Thoracic aorta (tissue), 2 donors: Measurements from ENCODE around the gene ATF6. TPM values are rescaled to one million over a fixed set of nuclear protein-coding genes. Genes with fewer than 3 reads are reported as not detected.

ENCODE experiments used
- ATAC-seq: fragments of 150-250 bp; one replicate; pipeline ENCODE4 v1.8.0; 2017; ENCODE audit warnings: low read depth; ENCODE audit not compliant: insufficient number of reproducible peaks, low FRiP score
- DNase-seq: peaks from one replicate; pipeline ENCODE4 v3.0.0-alpha.2; 2020; ENCODE audit warnings: low spot score
- H3K27ac ChIP-seq, 2 donors: fragments of 200-600 bp; sonication (generic); 1 replicate in 1 of 2; 2 replicates in 1 of 2; pipeline ENCODE4 v1.5.1; 2016; ENCODE audit warnings: mild to moderate bottlenecking in 2 of 2, moderate library complexity in 2 of 2
- H3K27me3 ChIP-seq: fragments of 200-600 bp; sonication (generic); replicated peaks from 2 replicates; pipeline ENCODE4 v1.6.0; 2016; ENCODE audit warnings: mild to moderate bottlenecking; ENCODE audit not compliant: insufficient read depth
- H3K36me3 ChIP-seq: fragments of 200-600 bp; sonication (generic); one replicate; pipeline ENCODE4 v1.5.1; 2016
- H3K4me1 ChIP-seq, 2 donors: fragments of 200-600 bp; sonication (generic); 1 replicate in 1 of 2; 2 replicates in 1 of 2; pipeline versions ENCODE4 v1.5.1 to v1.6.0; 2016; ENCODE audit warnings: low read depth in 2 of 2, mild to moderate bottlenecking in 1 of 2; ENCODE audit not compliant: control insufficient read depth in 1 of 2
- H3K4me3 ChIP-seq: fragments of 200-600 bp; sonication (generic); 2 replicates; pipeline ENCODE4 v1.5.1; 2016; ENCODE audit warnings: mild to moderate bottlenecking
- H3K9me3 ChIP-seq: fragments of 200-600 bp; sonication (generic); 2 replicates; pipeline ENCODE4 v1.5.1; 2016
- total RNA-seq, 2 donors: library from RNA; depleted of rRNA; stranded (reverse); fragments of >200 nt; gene quantifications; one replicate each; pipeline versions ENCODE4 v1.1.0 to v1.2.3, GENCODE V29; 2016
- TF ChIP-seq, protein P1 (sequence below): fragments of 200-600 bp; sonication (generic); IDR thresholded peaks from one replicate; pipeline ENCODE4 v1.5.1; 2019; ENCODE audit warnings: antibody characterized with exemption

The ATF6 gene
- total RNA-seq, 2 donors from 2014 or later = 26.9 to 37.6 TPM

DNA sequence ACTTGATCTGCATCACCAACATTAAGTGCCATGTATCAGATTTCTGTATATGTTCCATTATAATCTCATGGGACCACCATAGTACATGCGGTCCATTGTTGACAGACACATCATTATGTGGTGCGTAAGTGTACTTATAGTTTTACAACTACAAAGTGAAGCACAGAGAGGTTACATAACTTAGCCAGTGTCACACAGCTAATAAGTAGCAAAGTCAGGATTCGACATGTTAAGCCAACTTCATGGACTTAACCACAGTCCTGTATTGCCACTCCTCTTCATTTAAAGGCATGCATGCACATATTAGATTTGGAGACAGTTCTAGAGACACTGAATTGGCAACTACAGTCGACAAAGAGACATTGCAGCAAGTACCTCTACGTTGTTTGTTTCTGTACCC, 120.5 kb downstream of the ATF6 start:
- ATAC-seq (no peak), DNase-seq (no peak)
- Histone ChIP-seq H3K9me3 (no peaks in the 10 kb centered on the region), H3K36me3 (peaks cover 10% of the 10 kb centered on the region), H3K27ac (no peak overlapping the region), H3K27me3 (no peaks in the 10 kb centered on the region), H3K4me1 (peaks cover 11 to 19% of the 10 kb centered on the region in 2 donors), H3K4me3 (no peak overlapping the region)
- TF ChIP-seq, protein P1, sequence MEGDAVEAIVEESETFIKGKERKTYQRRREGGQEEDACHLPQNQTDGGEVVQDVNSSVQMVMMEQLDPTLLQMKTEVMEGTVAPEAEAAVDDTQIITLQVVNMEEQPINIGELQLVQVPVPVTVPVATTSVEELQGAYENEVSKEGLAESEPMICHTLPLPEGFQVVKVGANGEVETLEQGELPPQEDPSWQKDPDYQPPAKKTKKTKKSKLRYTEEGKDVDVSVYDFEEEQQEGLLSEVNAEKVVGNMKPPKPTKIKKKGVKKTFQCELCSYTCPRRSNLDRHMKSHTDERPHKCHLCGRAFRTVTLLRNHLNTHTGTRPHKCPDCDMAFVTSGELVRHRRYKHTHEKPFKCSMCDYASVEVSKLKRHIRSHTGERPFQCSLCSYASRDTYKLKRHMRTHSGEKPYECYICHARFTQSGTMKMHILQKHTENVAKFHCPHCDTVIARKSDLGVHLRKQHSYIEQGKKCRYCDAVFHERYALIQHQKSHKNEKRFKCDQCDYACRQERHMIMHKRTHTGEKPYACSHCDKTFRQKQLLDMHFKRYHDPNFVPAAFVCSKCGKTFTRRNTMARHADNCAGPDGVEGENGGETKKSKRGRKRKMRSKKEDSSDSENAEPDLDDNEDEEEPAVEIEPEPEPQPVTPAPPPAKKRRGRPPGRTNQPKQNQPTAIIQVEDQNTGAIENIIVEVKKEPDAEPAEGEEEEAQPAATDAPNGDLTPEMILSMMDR = no peak

DNA sequence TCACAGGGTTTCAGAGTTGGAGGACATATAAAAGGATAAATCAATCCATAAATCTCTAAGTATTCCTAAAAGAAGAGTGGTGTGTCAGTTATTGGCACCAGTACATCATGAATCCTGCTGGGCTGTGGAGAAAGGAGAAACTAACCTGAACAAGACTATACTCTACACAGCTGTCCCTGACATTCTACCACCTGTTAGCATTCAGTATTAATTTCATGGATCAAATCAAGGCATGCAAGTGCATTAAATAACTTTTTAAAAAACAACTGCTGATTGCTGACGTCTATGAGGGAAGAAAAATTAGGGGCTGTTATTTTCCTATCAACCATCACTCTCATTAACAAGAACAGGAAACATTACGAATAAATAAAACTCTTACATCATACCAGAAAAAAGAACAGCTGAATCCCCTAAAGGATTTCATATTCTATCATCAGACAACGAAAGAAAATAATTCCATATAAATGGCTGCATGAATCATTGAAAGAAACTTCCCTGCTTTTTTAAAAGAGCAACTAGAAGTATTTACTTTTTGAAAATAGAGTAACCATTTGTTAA, 121.7 kb downstream of the ATF6 start:
- Histone ChIP-seq H3K36me3 (peaks cover 10% of the 10 kb centered on the region), H3K9me3 (no peaks in the 10 kb centered on the region), H3K4me3 (no peak overlapping the region), H3K27ac (no peak overlapping the region), H3K27me3 (no peaks in the 10 kb centered on the region), H3K4me1 (peaks cover 11 to 19% of the 10 kb centered on the region in 2 donors)
- ATAC-seq (no peak), DNase-seq (no peak)
- TF ChIP-seq, protein P1 = no peak

DNA sequence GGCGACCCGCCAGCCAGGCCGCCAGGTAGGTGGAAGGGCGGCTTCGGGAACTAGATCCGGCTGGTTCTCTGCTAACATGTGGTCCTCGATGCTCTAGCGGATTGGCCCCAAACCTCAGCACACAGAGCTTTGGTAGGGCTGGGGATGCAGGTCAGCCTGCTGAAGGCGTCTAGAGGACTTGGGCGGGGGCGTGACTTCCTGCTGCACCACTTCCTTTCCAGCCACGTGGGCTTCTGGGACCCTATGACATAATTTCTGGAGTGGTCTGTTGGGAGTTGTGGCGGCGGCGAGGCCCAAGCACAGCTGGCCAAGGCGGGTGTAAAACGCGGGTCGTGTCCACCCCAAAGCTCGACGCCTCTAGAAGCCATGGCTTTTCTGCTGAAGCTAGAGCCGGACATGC, 124.5 kb downstream of the ATF6 start:
- Histone ChIP-seq H3K9me3 (no peaks in the 10 kb centered on the region), H3K27me3 (no peaks in the 10 kb centered on the region), H3K4me1 (peaks cover 0 to 2% of the 10 kb centered on the region in 2 donors), H3K4me3 (no peak overlapping the region), H3K36me3 (peaks cover 10% of the 10 kb centered on the region), H3K27ac (no peak overlapping the region)
- DNase-seq (no peak), ATAC-seq (no peak)
- TF ChIP-seq, protein P1 = no peak

DNA sequence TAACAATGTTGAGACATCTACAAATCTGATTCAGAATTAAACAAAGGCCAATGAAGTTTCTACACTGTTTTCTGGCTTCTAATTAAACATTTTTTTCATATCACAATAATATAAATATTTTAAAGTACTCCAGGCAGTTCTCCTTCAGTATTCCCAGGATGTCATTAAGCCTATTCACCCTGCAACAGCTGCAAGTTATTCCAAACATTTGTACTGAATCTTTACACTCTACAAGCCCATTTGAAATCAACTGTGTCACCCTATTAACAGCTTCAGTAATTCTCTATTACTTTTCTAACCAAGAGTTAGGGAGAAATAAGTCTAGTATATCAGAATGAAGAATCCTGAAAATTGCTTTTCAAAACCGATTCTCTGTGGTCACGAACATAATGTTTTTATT, 133.0 kb downstream of the ATF6 start:
- no peaks in the 10 kb centered on the region for H3K36me3 ChIP-seq
- H3K27me3 ChIP-seq = no peaks in the 10 kb centered on the region
- no peak for ATAC-seq
- no peaks in the 10 kb centered on the region for H3K4me1 ChIP-seq
- TF ChIP-seq, protein P1 = no peak
- H3K9me3 ChIP-seq = no peaks in the 10 kb centered on the region
- H3K27ac ChIP-seq = no peak overlapping the region
- no peak overlapping the region for H3K4me3 ChIP-seq
- no peak for DNase-seq

DNA sequence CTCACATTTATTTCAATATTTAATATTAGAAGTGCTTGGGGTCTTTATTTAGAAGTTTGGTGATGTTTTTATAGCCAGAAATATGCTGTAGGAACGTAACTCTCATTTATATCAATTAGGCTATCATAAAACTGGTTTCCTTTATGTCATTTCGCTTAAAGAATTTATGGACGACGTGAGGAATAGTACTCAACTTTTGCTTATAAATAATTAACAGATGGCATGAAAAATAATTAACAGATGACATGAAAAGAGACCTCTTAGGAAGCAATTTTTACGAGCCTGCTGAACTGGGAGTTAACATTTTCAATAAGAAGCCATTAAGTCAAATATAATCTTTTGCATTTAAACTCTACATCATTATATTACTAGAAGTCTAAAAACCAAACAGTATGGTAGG, 134.0 kb downstream of the ATF6 start:
- H3K4me1 ChIP-seq = no peaks in the 10 kb centered on the region
- H3K9me3 ChIP-seq = no peaks in the 10 kb centered on the region
- DNase-seq (no peak), ATAC-seq (no peak)
- no peak overlapping the region for H3K4me3 ChIP-seq
- no peaks in the 10 kb centered on the region for H3K36me3 ChIP-seq
- no peak overlapping the region for H3K27ac ChIP-seq
- H3K27me3 ChIP-seq = no peaks in the 10 kb centered on the region
- TF ChIP-seq, protein P1 = no peak
